HG03103 (cell line): ENCODE data around the gene EXOC6.
A peak's percentile ranks its signal among the peaks of the same experiment; 100 is the strongest.

Experiments
- ATAC-seq: cut with Tn5 transposase; IDR thresholded peaks from one replicate; pipeline ENCODE4 v1.9.1; 2021; ENCODE audit warnings: low read depth; ENCODE audit not compliant: unreplicated experiment

The EXOC6 gene, protein sequence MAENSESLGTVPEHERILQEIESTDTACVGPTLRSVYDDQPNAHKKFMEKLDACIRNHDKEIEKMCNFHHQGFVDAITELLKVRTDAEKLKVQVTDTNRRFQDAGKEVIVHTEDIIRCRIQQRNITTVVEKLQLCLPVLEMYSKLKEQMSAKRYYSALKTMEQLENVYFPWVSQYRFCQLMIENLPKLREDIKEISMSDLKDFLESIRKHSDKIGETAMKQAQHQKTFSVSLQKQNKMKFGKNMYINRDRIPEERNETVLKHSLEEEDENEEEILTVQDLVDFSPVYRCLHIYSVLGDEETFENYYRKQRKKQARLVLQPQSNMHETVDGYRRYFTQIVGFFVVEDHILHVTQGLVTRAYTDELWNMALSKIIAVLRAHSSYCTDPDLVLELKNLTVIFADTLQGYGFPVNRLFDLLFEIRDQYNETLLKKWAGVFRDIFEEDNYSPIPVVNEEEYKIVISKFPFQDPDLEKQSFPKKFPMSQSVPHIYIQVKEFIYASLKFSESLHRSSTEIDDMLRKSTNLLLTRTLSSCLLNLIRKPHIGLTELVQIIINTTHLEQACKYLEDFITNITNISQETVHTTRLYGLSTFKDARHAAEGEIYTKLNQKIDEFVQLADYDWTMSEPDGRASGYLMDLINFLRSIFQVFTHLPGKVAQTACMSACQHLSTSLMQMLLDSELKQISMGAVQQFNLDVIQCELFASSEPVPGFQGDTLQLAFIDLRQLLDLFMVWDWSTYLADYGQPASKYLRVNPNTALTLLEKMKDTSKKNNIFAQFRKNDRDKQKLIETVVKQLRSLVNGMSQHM

DNA sequence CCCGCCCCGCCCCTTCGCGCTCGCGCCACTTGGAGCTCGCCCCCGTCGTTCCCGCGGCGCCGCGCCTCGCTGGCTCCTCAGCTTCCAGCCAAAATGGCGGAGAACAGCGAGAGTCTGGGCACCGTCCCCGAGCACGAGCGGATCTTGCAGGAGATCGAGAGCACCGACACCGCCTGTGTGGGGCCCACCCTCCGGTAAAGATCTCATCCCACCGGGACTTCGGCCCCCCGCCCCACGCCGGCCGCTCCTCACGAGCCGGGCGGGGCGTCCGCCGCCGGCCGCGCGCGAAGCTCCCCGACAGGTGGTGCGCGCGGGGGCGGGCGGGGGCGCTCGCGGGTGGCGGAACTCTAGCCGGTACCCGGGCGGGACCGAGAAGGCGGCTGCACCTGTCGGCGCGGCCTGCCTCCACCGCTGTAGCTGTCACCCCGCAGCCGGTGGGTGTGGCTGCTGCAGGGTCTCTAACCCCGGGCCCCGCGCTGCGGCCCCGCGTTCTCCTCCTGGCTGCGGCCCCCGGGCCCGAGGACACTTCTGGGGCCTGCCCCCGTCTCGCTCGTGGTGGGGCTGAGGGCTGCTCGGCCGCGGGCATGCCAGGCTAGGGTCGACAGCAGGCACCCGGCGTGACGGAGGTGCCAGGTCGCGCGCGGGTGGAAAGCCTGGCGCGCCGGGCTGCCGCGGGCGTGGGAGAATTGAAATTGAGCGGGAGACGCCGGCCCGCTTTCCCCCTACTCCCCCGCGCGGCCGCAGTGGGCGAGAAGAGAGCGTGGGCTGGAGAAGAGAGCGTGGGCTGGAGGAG lies at the start of gene EXOC6:
EXOC6 (plus strand) TSS at position 80 of the 793 bp plus-strand sequence; CDS start at position 94, 14 bp downstream.
- peak; percentile 62 for ATAC-seq

DNA sequence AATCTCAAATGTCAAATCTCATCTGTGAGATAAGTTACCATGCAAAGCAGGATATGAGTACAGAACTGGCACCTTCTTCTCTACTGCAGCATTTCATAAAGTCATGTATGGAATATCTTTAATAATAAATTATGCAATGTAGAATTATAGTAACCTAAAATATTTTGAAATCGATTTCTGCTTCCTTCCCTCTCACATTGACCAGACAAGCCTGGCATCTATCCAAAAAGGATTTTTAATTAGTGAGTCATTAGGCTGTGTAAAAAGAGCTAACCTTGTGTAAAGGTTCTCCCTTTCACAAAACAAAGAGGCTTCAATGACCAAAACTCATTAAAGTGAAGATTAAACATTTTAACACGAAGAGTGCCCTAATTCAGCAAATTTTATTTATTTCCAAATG lies 48.8 kb upstream of the EXOC6 start:
- ATAC-seq, result no peak

DNA sequence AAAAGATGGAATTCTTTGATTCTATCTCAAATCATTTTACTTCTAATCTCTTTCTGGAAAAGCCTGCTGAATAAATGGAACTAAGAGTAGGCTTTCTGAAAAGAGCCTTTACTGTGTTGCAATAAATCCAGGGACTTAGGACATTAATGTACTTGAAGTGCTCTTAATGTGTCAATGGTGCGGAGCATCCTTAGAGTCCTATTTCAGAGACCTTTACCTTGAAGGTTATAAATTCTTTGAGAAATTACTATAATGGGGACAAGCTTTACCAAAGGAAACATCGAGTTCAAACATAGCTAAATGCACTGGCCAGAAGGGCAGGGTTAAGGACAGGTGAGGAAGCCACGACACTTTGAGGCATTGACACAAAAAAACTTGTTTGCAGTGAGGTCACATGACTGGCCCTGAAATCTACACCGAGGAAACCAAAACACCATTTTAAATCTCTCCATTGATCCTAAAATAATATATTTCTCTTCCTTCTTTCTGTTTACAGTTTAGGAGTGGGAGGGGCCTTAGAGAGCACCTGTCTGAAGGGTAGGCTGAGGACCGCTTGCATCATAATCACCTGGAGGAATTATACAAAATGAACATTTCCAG lies 48.1 kb upstream of the EXOC6 start:
- no peak for ATAC-seq

DNA sequence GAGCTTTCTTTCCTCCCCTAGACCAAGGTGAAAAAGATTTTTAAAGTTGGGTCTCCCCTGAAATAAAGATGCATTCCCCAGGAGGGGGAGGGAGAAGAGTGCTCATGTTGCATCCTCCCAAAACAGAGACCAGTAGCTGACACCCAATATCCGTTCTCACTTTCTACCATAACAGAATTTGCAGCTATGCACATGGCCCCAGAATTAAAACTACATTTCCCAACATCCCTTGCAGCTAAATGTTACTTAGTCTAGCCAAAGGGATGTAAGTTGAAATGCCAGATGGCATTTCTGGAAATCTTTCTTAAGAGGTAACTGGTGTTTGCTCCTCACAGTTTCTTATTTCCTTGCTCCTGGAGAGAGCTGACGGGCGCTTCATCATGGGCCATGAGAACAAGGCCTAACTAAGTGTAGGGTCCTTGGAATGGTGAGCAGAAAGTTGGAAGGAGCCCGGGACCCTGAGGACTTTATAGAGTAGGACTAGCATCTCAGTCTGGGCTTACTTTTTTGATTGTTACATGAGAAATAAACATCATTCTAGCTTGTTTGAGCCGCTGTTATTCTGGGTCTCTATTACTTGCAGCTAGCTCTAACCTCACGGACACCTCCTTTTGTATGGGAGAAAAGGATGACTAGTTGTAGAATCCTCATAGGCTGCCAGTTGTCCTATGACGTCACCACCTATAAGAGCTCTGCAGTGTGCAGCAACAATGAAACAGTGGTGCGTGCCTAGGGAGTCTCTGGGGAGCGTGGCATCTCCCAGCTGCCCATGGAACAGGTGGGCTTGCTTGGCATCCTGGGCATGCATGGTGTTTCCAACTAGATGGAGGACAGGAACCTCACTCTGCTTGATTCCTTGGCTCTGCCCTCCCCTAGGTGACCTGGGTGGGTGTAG lies 46.1 kb upstream of the EXOC6 start:
- ATAC-seq, result no peak

DNA sequence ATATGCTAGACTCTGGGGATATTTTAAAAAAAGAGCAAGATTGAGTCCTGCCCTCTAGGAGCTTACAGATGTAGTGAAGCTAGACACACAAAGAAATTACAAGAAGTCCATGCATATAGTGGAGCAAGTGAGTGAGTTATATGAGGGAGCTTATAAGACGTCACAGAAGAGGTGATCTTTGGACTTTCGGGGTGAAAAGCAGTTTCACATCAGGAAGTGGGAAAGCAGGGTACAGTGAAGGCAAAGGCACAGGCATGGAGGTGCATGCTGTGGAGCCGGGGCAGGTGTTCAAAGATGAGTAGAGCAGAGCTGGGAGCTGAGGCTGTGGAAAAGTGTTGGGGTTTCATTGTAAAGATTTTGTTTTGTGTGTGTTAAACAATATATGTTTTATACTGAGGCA lies 38.5 kb upstream of the EXOC6 start:
- no peak for ATAC-seq

DNA sequence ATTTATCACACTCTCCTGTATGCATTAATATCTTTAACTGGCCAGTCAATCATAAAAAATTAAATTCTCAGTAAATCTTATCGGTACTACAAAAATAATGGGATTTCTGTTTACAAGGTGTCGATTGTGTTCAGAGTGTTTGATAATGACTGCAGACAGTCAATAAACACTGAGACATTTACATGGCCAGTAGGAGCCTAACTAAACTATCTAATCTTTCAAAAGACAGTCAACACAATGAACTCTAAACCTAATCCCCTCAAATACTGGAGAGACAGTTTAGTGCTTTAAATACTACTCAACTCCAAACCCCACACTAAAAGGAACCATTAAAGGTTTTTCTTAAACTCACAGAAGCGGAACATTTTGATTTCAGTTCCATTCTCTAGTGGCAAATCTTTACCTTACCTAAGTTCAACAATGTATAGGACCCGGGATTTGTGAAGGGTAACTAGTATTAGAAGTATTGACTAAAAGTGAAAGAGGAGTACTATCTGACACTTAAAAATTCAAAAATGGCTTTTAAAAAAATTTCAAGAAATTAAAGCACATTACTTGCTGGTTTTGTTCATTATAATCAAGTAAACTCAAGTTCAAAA lies 37.3 kb upstream of the EXOC6 start:
- peak; percentile 40 for ATAC-seq

DNA sequence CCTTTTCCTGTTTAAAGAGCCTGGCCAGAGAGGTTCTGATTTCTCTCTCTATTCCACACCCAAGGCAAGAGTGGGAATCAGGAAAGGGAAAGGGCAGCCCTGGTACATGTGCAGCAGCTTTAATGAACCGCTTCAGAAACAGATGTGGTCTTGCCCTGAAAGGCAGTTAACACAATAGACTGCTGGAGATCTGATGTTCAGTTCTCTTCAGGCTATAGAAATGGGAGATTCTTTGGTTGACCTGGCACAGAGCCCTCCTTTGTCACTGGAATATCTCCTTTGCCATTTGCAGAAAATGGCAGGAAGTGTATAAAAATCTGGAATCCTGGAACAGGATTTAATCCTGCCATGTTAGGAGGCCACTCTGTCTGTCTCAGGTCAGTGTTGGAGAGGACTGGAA lies 36.3 kb upstream of the EXOC6 start:
- ATAC-seq, result no peak

DNA sequence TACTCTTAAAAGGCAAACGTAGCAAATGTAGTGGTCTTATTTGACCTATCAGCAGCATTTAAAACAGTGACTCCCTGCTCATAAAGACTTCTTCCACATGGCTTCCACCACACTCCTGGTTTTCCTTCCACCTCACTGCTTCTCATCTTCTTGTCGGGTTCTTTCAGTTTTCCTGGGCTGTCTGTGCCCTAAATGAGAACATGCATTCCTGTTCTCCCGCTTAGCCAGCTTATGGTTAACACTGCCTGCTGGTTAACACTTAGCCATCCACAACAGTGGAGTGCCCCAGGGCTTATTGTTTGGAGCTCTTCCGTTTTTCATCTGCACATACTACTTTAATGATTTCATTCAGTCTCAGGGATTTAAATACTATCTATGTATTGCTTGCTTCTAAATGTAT lies 34.3 kb upstream of the EXOC6 start:
- no peak for ATAC-seq

DNA sequence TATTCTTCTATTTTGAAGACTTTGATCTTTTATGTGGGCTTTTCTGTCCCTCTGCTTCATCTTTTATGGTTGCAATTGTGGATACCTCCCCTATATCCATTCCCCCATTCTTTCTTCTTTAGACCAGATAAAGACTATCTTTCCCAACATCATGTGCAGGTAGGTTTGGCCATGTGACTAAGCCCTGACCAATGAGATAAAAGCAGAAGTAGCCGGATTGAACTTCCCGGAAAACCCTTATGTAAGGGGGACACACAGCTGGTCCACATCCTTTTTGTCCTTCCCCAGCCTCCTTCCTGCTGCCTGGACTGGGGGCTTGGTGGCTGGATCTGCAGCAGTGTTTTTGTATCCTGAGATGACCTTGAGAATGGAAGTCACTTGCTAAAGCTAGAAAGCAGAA lies 33.5 kb upstream of the EXOC6 start:
- no peak for ATAC-seq

DNA sequence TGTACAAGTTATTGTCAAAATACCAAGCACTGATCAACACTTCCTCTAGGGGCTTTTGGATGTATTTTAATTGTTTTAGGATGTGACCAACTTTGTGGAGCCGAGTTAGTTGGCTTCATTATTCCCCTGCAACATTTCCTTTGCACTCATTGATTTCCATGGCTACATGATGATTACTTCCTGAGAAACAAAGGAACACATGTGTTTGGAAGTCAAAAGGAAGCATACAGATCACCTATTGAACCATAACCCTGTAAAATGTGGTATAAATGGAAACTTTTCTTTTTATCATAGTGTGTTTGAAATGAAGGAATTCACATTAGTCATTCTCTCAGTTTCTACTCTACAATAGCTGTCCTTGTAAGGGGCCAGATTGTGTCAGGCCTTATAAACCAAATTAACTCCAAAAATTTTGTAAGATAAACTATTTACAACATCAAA lies 32.2 kb upstream of the EXOC6 start:
- no peak for ATAC-seq

DNA sequence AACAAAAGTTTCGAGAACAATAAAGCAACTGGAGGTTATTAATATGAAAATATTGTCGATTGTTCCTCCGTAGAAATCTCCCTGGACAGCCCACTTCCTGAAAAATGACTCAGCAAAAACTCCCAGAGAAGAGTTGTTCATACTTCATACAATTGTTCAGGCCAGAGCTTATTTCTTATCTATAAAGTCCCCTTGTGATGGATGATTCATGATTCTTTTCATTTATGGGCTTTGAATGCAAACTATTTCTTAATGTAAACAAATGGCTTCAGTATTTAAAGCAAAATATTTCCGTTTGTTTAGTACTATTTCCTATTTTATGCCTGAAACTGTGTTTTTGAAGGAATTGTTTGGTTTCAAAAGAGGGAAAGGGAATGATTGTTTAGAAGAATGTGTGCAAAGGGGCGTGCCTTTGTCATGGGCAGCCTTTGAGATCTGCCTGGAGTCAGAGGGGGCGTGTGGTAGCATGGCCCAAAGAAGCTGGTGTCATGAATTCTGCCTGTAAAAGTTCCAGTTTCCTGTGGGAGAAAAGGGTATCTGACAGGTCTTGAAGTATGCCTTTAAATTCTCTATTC lies 26.2 kb upstream of the EXOC6 start:
- ATAC-seq, result no peak

DNA sequence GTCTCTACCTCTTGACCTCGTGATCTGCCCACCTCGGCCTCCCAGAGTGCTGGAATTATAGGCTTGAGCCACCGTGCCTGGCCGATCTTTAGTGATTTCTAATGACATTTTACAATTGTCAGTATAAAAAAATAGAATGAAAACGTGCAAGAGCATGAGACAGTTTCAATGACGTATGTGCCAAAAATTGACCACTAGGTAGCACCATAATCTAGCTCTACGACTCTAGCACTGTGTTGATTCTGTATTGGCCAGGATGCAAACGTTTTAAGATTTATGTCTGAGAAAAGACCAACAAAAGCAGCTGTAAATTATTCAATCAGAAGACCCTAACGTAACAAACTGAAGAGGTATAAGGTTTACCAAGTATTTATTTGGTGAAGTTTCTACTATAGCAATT lies 25.4 kb upstream of the EXOC6 start:
- no peak for ATAC-seq

DNA sequence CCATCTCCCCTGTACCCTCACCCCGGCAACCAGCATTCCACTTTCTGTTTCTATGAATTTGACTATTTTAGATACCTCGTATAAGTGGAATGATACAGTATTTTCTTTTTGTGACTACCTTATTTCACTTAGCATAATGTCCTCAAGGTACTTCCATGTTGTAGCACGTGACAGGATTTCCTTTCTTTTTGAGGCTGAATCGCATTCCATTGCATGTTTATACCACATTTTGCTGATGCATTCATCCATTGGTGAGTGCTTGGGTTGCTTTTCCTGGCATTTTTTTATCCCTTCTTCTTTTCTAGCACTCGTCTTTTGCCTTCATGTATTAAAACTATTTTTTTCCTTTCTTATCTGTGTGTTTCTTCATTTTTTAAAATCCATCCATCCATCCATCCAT lies 22.3 kb upstream of the EXOC6 start:
- no peak for ATAC-seq

DNA sequence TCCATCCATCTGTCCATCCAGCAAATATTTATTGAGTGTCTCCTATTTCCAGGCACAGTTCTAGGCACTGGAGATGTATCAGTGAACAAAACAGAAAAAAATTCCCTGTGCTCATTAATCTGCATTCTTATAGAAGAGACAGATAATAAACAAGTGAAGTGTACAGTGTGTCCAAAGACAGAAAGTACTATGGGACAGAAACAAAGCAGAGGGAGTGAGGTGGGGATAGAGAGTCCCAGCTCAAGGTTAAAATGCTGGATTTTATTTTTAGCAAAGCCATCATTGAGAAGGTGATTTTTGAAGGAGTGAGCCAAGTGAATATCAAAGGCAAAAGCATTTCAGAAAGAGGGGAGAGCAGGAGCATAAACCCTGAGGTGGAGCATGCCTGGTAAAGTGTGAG lies 21.8 kb upstream of the EXOC6 start:
- ATAC-seq, result no peak

DNA sequence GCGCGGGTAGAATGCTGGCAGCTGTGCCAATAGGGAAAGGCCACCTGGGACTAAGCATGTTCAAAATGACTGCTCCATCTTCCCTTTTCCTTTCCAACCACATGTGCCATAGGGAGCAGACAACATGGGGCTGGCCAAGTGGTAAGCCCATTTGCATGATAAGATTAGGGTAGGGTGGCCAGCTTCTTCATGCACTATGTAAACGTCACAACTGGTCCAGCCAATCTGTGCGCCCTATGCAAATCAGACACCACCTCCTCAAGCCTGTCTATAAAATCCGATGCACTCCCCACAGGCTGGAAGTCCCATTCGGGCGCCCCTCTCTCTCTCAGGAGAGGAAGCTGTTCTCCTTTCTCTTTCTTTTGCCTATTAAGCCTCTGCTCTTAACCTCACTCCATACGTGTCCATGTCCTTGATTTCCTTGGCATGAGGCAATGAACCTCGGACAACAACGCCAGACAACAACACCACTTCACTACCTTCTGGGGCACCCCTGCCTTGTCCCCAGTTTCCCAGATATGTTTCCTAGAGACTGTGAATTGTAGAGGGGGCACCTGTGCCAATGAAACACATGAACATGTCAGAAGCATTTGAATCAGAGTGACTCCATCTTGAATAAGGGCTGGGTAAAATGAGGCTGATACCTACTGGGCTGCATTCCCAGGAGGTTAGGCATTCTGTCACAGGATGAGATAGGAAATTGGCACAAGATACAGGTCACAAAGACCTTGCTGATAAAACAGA lies 19.1 kb upstream of the EXOC6 start:
- ATAC-seq, result no peak

DNA sequence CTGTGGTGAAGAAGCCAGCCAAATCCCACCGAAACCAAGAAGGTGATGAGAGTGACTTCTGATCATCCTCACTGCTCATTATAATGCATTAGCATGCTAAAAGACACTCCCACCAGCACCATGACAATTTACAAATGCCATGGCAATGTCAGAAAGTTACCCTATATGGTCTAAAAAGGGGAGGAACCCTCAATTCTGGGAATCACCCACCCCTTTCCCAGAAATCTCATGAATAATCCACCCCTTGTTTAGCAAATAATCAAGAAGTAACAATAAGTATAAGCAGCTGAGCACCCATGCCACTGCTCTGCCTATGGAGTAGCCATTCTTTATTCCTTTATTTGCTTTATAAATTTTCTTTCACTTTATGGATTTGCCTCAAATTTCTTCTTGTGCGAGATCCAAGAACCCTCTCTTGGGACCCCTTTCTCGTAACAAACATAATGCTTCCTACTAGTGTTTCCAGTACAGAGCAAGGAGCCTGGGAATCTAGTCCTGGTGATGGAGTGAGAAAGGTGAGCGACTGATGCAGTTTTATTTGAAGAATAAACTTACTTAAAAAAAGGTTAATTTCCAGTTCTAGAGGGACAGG lies 18.4 kb upstream of the EXOC6 start:
- no peak for ATAC-seq

DNA sequence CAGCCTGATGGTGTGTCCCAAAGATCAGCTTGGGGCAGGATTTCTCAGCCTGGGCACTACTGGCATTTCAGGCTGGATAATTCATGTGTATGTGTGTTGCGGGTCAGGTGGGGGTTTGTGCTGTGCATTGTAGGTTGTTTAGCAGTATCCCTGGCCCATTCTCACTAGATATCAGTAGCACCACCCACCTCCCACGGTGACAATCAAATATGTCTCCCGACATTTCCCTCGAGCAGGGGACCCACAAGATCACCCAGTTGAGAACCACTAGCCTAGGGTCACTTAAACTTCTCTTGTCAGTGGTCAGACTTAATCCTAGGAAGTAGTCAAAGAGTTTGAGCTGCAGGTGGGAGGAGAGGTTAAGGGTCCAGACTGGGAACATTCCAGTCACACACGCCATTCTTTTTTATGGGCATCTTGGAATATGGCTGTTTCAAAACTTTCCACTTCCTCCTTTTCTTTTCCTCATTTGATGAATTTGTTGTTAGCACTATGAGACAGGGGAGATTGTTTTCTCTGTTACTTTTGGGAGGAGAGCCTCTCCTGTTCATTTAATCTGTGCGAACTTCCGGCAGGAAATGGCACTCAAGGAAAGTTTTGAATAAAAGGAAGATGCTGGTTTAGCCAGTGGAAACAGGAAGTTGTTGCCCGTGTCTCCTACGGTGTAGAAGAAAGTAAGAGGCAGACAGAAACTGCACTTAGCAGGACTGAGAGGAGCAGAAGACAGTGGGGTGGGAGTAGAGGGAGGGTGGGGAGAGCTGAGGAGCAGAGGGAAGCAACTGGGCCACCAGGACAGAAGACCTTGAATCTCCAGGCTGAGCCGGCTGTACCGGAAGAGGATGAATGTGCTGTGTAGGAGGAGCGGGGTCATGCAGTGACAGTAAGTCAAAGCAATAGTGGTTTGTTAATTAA lies 17.6 kb upstream of the EXOC6 start:
- ATAC-seq, result no peak
